Body of pancreas (tissue), 4 donors: ENCODE results near the gene VOPP1. TPM values are rescaled to one million over a fixed set of nuclear protein-coding genes. Genes with fewer than 3 reads are reported as not detected.

Experiments used
- ATAC-seq: fragments of 150-250 bp; one replicate; pipeline ENCODE4 v1.9.1; 2016
- DNase-seq, 4 donors: peaks; one replicate each; pipeline ENCODE4 v3.0.0-alpha.2; 2019
- H3K27ac ChIP-seq, 4 donors: fragments of 200-600 bp; sonication (generic); 1 replicate in 3 of 4; 2 replicates in 1 of 4; pipeline versions ENCODE4 v1.5.1 to v1.6.1; 2016 to 2019; ENCODE audit warnings: mild to moderate bottlenecking in 1 of 4, mixed read lengths in 1 of 4, moderate library complexity in 1 of 4
- H3K27me3 ChIP-seq, 2 donors: fragments of 200-600 bp; sonication (generic); one replicate each; pipeline ENCODE4 v1.6.0; 2016; ENCODE audit warnings: mild to moderate bottlenecking in 1 of 2
- H3K36me3 ChIP-seq, 2 donors: fragments of 200-600 bp; sonication (generic); replicated peaks in 1 of 2; 2 replicates each; pipeline ENCODE4 v1.5.1; 2016; ENCODE audit warnings: low read depth in 2 of 2; ENCODE audit not compliant: insufficient read depth in 1 of 2
- H3K4me1 ChIP-seq: fragments of 200-600 bp; sonication (generic); one replicate; pipeline ENCODE4 v1.6.0; 2016
- H3K4me3 ChIP-seq, 2 donors: fragments of 200-600 bp; sonication (generic); 1 replicate in 1 of 2; 2 replicates in 1 of 2; pipeline ENCODE4 v1.5.1; 2016 to 2019
- H3K9me3 ChIP-seq, 3 donors: fragments of 200-600 bp; sonication (generic); 1 replicate in 2 of 3; 2 replicates in 1 of 3; pipeline ENCODE4 v1.5.1; 2016
- CTCF ChIP-seq, 7 experiments: fragments of 450-650 bp in 4 of 7; fragments of 200-600 bp in 3 of 7; sonication (generic) in 3 of 7; IDR thresholded peaks; one replicate each; pipeline ENCODE4 v1.5.1; 2016 to 2019; ENCODE audit warnings: antibody characterized with exemption in 7 of 7
- POLR2A ChIP-seq, 3 donors: fragments of 450-650 bp; IDR thresholded peaks; one replicate each; pipeline ENCODE4 v1.6.1; 2016; ENCODE audit warnings: antibody characterized with exemption in 3 of 3, mild to moderate bottlenecking in 2 of 3
- WGBS, 2 donors: methylation state at CpG; one replicate each; pipeline ENCODE4 v1.1.5; 2017; 5-methylcytosine and 5-hydroxymethylcytosine counted together
- intact Hi-C: fragments of 100-400 bp; cut with DNase I; formaldehyde crosslinking; loops from one replicate; pipeline ENCODE4 v1.15.1; 2023
- total RNA-seq, 2 donors: library from RNA; depleted of rRNA; stranded (reverse); fragments of >200 nt; gene quantifications; one replicate each; pipeline ENCODE4 v1.1.0, GENCODE V29; 2016

VOPP1 gene
- total RNA-seq, 2 donors from 2014 or later, result 25.1 to 30.6 TPM

- Histone ChIP-seq H3K27me3 (no peaks in the 10 kb centered on the region), H3K9me3 (no peaks in the 10 kb centered on the region), H3K27ac (no peak overlapping the region), H3K4me1 (no peaks in the 10 kb centered on the region), H3K36me3 (no peaks in the 10 kb centered on the region), H3K4me3 (no peak overlapping the region)
- WGBS, 2 donors, result 78 to 81% methylated on average over 1 of the region's 1 CpG
- ATAC-seq (no peak), DNase-seq (no peak)
- intact Hi-C loops, result no loop called here
- TF ChIP-seq CTCF (IDR thresholded peaks at IDR 0.05), result no peak
- no peak for TF ChIP-seq POLR2A (IDR thresholded peaks at IDR 0.05)
Observed at GRCh38 chr7:55458351-55458750, 114.0 kb downstream of the VOPP1 start.

- Histone ChIP-seq H3K27me3 (no peaks in the 10 kb centered on the region), H3K9me3 (no peaks in the 10 kb centered on the region), H3K4me3 (no peak overlapping the region), H3K36me3 (no peaks in the 10 kb centered on the region), H3K27ac (no peak overlapping the region), H3K4me1 (no peaks in the 10 kb centered on the region)
- ATAC-seq (no peak), DNase-seq (no peak)
- intact Hi-C loops, result no loop called here
- TF ChIP-seq CTCF (IDR thresholded peaks at IDR 0.05) (no peak), POLR2A (IDR thresholded peaks at IDR 0.05) (no peak)
- WGBS, 2 donors, result 96 to 100% methylated on average over 1 of the region's 1 CpG
Observed at GRCh38 chr7:55457801-55458200, 114.5 kb downstream of the VOPP1 start.

GRCh38 chr7:55452971-55453370, 119.3 kb downstream of the VOPP1 start:
- DNase-seq (no peak), ATAC-seq (no peak)
- TF ChIP-seq CTCF (IDR thresholded peaks at IDR 0.05) (no peak), POLR2A (IDR thresholded peaks at IDR 0.05) (no peak)
- Histone ChIP-seq H3K27me3 (no peaks in the 10 kb centered on the region), H3K4me1 (no peaks in the 10 kb centered on the region), H3K9me3 (no peaks in the 10 kb centered on the region), H3K36me3 (no peaks in the 10 kb centered on the region), H3K4me3 (no peak overlapping the region), H3K27ac (no peak overlapping the region)
- intact Hi-C loops, result no loop called here
- WGBS, 2 donors, result 92 to 95% methylated on average over 4 of the region's 4 CpGs

- no peak for ATAC-seq
- Histone ChIP-seq H3K9me3 (no peaks in the 10 kb centered on the region), H3K4me1 (no peaks in the 10 kb centered on the region), H3K27ac (no peak overlapping the region), H3K36me3 (no peaks in the 10 kb centered on the region), H3K27me3 (no peaks in the 10 kb centered on the region), H3K4me3 (no peak overlapping the region)
- 85 to 87% methylated on average over 5 to 8 of the region's 8 CpGs for WGBS, 2 donors
- DNase-seq, result no peak
- TF ChIP-seq CTCF (IDR thresholded peaks at IDR 0.05), result no peak
- no peak for TF ChIP-seq POLR2A (IDR thresholded peaks at IDR 0.05)
- intact Hi-C loops, result no loop called here
Observed at GRCh38 chr7:55449992-55450535, 122.2 kb downstream of the VOPP1 start.

GRCh38 chr7:55449205-55449991, 122.9 kb downstream of the VOPP1 start:
- ATAC-seq (no peak), DNase-seq (no peak)
- Histone ChIP-seq H3K9me3 (no peaks in the 10 kb centered on the region), H3K27me3 (no peaks in the 10 kb centered on the region), H3K4me3 (no peak overlapping the region), H3K27ac (no peak overlapping the region), H3K36me3 (no peaks in the 10 kb centered on the region), H3K4me1 (no peaks in the 10 kb centered on the region)
- TF ChIP-seq POLR2A (IDR thresholded peaks at IDR 0.05) (no peak), CTCF (IDR thresholded peaks at IDR 0.05) (no peak)
- WGBS, 2 donors, result 31 to 46% methylated on average over 15 to 43 of the region's 56 CpGs
- intact Hi-C loops, result no loop called here
